ENCODE data around the gene TFF1. TPM values are rescaled to one million over a fixed set of nuclear protein-coding genes. Genes with fewer than 3 reads are reported as not detected.

The TFF1 gene
- total RNA-seq, 1 experiment from 2014 or later = 111 TPM

DNA sequence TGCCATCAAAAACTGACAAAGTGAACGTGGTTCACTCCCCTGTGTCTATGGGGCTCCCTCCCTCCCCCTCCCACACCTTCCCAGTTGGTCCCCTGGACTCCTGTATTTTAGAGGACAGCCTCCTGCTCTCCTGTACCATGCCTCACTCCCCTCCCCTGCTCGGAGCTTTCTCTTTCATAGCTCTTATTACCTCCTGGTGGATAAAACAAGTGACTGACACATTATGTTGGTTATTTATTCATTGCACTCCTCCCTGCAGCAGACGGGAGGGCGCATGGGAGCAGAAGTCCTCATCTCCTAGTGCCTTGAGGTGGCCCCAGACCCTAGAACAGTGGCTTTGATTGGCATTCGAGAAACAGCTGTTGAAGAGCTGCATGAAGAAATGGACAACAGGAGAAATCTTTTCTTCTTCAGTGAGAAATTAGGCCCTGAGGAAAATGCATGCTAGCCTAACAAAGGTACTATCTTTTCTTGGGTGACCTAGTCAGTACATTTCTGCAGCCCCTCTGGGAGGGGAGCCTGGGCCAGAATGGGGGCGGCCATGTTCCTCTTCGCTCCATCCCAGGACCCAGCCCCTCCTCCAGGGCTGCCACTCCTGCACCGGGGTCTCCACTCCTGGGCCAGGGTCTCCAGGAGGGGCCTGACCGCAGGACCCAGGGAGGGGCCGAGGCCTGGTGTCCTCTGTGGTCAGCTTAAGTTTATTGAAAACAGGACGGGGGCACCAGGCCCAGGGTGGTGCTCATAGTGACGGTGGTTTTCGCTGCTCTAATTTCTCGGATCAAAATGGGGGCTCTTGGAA is 1.2 kb upstream of the TFF1 start:
- POLR2A ChIA-PET (ENCODE audit: unreplicated experiment) = interaction anchor here (0.6 to 1.3 kb wide), 5 partner anchors 10 to 36 kb away, joined by 3 to 7 read pairs (median 4); partner anchors contain the start of genes TFF2 and UBASH3A

DNA sequence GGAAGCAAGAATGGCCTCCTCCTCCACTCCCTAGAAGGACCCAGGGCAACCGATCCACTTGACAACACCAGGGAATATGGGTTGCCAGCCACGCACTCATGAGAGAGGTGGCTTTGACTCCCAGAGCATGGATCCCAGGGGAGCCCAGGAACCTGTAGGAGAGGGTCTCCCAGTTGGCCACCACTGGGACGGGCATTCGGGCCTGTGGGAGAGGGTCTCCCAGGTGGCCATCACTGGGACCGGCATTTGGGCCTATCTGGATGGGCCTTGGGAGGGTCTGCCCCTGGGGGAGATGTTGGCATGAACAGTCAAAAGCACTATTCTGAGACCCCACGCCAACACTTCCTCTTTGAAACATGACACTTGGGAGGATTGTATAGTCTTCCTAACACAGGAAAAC is 565 bp downstream of the TFF1 start:
- Histone ChIP-seq H3K79me2 (ENCODE audit: low read length) (no peaks in the 10 kb centered on the region), H3K9me3 (ENCODE audit: low read length) (no peaks in the 10 kb centered on the region), H3K9ac (ENCODE audit: low read length) (peak overlapping the region; percentile 87), H2AFZ (ENCODE audit: low read length) (no peak overlapping the region), H3K4me1 (ENCODE audit: insufficient read depth, low read length) (peaks cover 56% of the 10 kb centered on the region), H3F3A (ENCODE audit: low read length, unreplicated experiment) (no peaks in the 10 kb centered on the region), H3K27me3 (ENCODE audit: low read length) (no peaks in the 10 kb centered on the region), H3K4me3 (ENCODE audit: low read length) (no peak overlapping the region), H4K20me1 (ENCODE audit: low read length) (no peaks in the 10 kb centered on the region), H3K36me3 (ENCODE audit: low read depth, low read length) (no peaks in the 10 kb centered on the region), H3K27ac (ENCODE audit: low read length) (peak overlapping the region; percentile 97), H3K9me2 (replicated peaks; ENCODE audit: low read length) (no peaks in the 10 kb centered on the region), H3K4me2 (ENCODE audit: low read length) (peak overlapping the region; percentile 58)
- ATAC-seq (no peak), DNase-seq (no peak)
- TF ChIP-seq EZH2 (IDR thresholded peaks at IDR 0.05; ENCODE audit: low read length, unreplicated experiment) (no peak), EZH2phosphoT487 (IDR thresholded peaks at IDR 0.05; ENCODE audit: borderline replicate concordance, low read length) (no peak)
- TF ChIP-seq, protein P1, sequence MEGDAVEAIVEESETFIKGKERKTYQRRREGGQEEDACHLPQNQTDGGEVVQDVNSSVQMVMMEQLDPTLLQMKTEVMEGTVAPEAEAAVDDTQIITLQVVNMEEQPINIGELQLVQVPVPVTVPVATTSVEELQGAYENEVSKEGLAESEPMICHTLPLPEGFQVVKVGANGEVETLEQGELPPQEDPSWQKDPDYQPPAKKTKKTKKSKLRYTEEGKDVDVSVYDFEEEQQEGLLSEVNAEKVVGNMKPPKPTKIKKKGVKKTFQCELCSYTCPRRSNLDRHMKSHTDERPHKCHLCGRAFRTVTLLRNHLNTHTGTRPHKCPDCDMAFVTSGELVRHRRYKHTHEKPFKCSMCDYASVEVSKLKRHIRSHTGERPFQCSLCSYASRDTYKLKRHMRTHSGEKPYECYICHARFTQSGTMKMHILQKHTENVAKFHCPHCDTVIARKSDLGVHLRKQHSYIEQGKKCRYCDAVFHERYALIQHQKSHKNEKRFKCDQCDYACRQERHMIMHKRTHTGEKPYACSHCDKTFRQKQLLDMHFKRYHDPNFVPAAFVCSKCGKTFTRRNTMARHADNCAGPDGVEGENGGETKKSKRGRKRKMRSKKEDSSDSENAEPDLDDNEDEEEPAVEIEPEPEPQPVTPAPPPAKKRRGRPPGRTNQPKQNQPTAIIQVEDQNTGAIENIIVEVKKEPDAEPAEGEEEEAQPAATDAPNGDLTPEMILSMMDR (conservative IDR thresholded peaks at IDR 0.05; ENCODE audit: low read depth, low read length) = no peak
- BruUV-seq (replicated peaks) = no TSS peak
- CTCF ChIA-PET = no interaction called here
- POLR2A ChIA-PET (ENCODE audit: unreplicated experiment) = interaction anchor here (0.7 kb wide), 1 partner anchor 15 kb away, joined by 5 read pairs; the partner anchor contains the start of gene TFF2
- intact Hi-C loops (cut with micrococcal nuclease) = loop anchor here (1.0 to 5.0 kb wide), 4 partner anchors 14 to 58 kb away; no protein-coding TSS in a partner anchor

More for the DNA sequence above, 1.2 kb upstream of the TFF1 start:
- Histone ChIP-seq H3K4me3 (ENCODE audit: low read length) (no peak overlapping the region), H3K27me3 (ENCODE audit: low read length) (no peaks in the 10 kb centered on the region), H3F3A (ENCODE audit: low read length, unreplicated experiment) (no peaks in the 10 kb centered on the region), H3K9me2 (replicated peaks; ENCODE audit: low read length) (no peaks in the 10 kb centered on the region), H3K4me1 (ENCODE audit: insufficient read depth, low read length) (peaks cover 51% of the 10 kb centered on the region), H3K4me2 (ENCODE audit: low read length) (peak overlapping the region; percentile 22), H4K20me1 (ENCODE audit: low read length) (no peaks in the 10 kb centered on the region), H3K27ac (ENCODE audit: low read length) (peak overlapping the region; percentile 97), H3K36me3 (ENCODE audit: low read depth, low read length) (no peaks in the 10 kb centered on the region), H2AFZ (ENCODE audit: low read length) (no peak overlapping the region), H3K9me3 (ENCODE audit: low read length) (no peaks in the 10 kb centered on the region), H3K9ac (ENCODE audit: low read length) (peak overlapping the region; percentile 85), H3K79me2 (ENCODE audit: low read length) (no peaks in the 10 kb centered on the region)
- CTCF ChIA-PET = interaction anchor here (0.6 to 1.6 kb wide), 9 partner anchors 14 to 332 kb away, joined by 3 to 18 read pairs (median 5); no protein-coding TSS in a partner anchor
- DNase-seq (peak; percentile 31), ATAC-seq (peak; percentile 9)
- TF ChIP-seq, protein P1 (conservative IDR thresholded peaks at IDR 0.05; ENCODE audit: low read depth, low read length) = peak; percentile 30; the same call in 1 of the 2 replicates
- TF ChIP-seq EZH2phosphoT487 (IDR thresholded peaks at IDR 0.05; ENCODE audit: borderline replicate concordance, low read length) = no peak
- TSS peak; percentile 14 for BruUV-seq (replicated peaks)
- intact Hi-C loops (cut with micrococcal nuclease) = loop anchor here (2.0 to 5.0 kb wide), 2 partner anchors 13 to 60 kb away; no protein-coding TSS in a partner anchor

Measured in PC-3 (cell line).